Femur (tissue), 1 donor: ENCODE results near the gene AKT3.
"Not testable (repeated sequence)": the region's sequence is repeated elsewhere in the genome, so short reads cannot be mapped to it uniquely, and the experiment has no call there.

Experiments
- DNase-seq: peaks from one replicate; pipeline ENCODE4 v3.0.0-alpha.2; 2017

Gene AKT3

GRCh38 chr1:243680860-243681259 lies 169.2 kb downstream of the AKT3 start:
- DNase-seq = no peak

- DNase-seq = no peak
Measured at GRCh38 chr1:243672539-243673074, 177.4 kb downstream of the AKT3 start.

GRCh38 chr1:243667591-243667990 lies 182.5 kb downstream of the AKT3 start:
- DNase-seq = no peak

GRCh38 chr1:243667133-243667532 lies 182.9 kb downstream of the AKT3 start:
- DNase-seq = no peak

- DNase-seq = no peak
Measured at GRCh38 chr1:243663651-243664050, 186.4 kb downstream of the AKT3 start.

GRCh38 chr1:243662169-243662568 lies 187.9 kb downstream of the AKT3 start:
- DNase-seq = not testable (repeated sequence)

- no peak for DNase-seq
Measured at GRCh38 chr1:243658594-243659105, 191.4 kb downstream of the AKT3 start.

- DNase-seq = no peak
Measured at GRCh38 chr1:243657793-243658192, 192.2 kb downstream of the AKT3 start.

- not testable (repeated sequence) for DNase-seq
Measured at GRCh38 chr1:243649530-243649929, 200.5 kb downstream of the AKT3 start.

GRCh38 chr1:243646841-243647240 lies 203.2 kb downstream of the AKT3 start:
- no peak for DNase-seq

- no peak for DNase-seq
Measured at GRCh38 chr1:243645281-243645680, 204.8 kb downstream of the AKT3 start.

- no peak for DNase-seq
Measured at GRCh38 chr1:243642936-243643335, 207.1 kb downstream of the AKT3 start.

GRCh38 chr1:243639027-243639658 lies 210.9 kb downstream of the AKT3 start:
- DNase-seq = no peak

GRCh38 chr1:243638186-243638585 lies 211.9 kb downstream of the AKT3 start:
- DNase-seq = no peak

GRCh38 chr1:243628476-243628907 lies 221.6 kb downstream of the AKT3 start:
- DNase-seq = no peak

- DNase-seq = no peak
Measured at GRCh38 chr1:243623841-243624240, 226.2 kb downstream of the AKT3 start.

GRCh38 chr1:243621973-243622372 lies 228.1 kb downstream of the AKT3 start:
- DNase-seq = no peak

GRCh38 chr1:243620096-243620495 lies 229.9 kb downstream of the AKT3 start:
- no peak for DNase-seq

GRCh38 chr1:243609698-243610097 lies 240.3 kb downstream of the AKT3 start:
- no peak for DNase-seq

GRCh38 chr1:243605604-243606003 lies 244.4 kb downstream of the AKT3 start:
- DNase-seq = no peak

- DNase-seq = no peak
Measured at GRCh38 chr1:243601720-243602119, 248.3 kb downstream of the AKT3 start.

GRCh38 chr1:243598433-243598832 lies 251.6 kb downstream of the AKT3 start:
- no peak for DNase-seq

GRCh38 chr1:243597383-243597782 lies 252.7 kb downstream of the AKT3 start:
- DNase-seq = no peak

- DNase-seq = no peak
Measured at GRCh38 chr1:243596431-243597062, 253.5 kb downstream of the AKT3 start.
